ENCODE results near the gene NFYA.

DNA sequence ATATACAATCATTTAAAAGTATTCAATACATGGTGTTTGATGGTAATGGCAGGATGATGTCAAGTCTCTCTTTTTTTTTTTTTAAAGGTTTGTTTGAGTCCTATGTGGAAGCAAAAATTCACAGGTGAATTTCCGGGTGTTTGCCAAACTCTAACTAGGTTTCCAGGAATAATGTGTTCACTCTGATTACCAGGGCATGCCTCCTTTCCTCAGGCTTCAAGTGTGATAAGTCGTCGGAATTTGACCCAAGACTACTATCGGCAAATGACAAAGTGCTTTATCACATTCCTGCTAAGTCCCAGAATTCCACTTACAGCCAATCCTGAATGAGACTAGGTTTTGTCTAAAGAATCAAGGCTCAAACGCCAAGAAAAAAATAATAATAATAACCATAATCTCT lies 7.9 kb upstream of the NFYA start:
- no peak for TF ChIP-seq SOX15 (CRISPR knock-in tag; IDR thresholded peaks at IDR 0.05)
- TF ChIP-seq, protein P1, sequence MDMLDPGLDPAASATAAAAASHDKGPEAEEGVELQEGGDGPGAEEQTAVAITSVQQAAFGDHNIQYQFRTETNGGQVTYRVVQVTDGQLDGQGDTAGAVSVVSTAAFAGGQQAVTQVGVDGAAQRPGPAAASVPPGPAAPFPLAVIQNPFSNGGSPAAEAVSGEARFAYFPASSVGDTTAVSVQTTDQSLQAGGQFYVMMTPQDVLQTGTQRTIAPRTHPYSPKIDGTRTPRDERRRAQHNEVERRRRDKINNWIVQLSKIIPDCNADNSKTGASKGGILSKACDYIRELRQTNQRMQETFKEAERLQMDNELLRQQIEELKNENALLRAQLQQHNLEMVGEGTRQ (CRISPR knock-in tag; IDR thresholded peaks at IDR 0.05): no peak
- TF ChIP-seq ZBTB43 (CRISPR knock-in tag; IDR thresholded peaks at IDR 0.05): no peak
- TF ChIP-seq RELA (CRISPR knock-in tag; IDR thresholded peaks at IDR 0.05; ENCODE audit: borderline replicate concordance): no peak
- no peak for TF ChIP-seq CTCF (IDR thresholded peaks at IDR 0.05)
- no peak for TF ChIP-seq SP1 (CRISPR knock-in tag; conservative IDR thresholded peaks at IDR 0.05)
- TF ChIP-seq, protein P2, sequence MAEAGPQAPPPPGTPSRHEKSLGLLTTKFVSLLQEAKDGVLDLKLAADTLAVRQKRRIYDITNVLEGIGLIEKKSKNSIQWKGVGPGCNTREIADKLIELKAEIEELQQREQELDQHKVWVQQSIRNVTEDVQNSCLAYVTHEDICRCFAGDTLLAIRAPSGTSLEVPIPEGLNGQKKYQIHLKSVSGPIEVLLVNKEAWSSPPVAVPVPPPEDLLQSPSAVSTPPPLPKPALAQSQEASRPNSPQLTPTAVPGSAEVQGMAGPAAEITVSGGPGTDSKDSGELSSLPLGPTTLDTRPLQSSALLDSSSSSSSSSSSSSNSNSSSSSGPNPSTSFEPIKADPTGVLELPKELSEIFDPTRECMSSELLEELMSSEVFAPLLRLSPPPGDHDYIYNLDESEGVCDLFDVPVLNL (CRISPR knock-in tag; IDR thresholded peaks at IDR 0.05; ENCODE audit: borderline replicate concordance, low read depth): no peak

Measured in WTC11 (cell line).